ENCODE data around the gene SCARF1. TPM values are rescaled to one million over a fixed set of nuclear protein-coding genes. Genes with fewer than 3 reads are reported as not detected.
"Not testable (repeated sequence)": the region's sequence is repeated elsewhere in the genome, so short reads cannot be mapped to it uniquely, and the experiment has no call there.

SCARF1 gene
- total RNA-seq, 2 experiments from 2014 or later: 2.7 to 3.2 TPM

GRCh38 chr17:1661045-1661444, 15.5 kb upstream of the SCARF1 start:
- ChIA-PET CTCF (interaction anchor here (1.7 to 2.6 kb wide), 3 partner anchors 8 to 12 kb away, joined by 5 to 18 read pairs (median 11); partner anchors contain the start of gene RILP), POLR2A (interaction anchor here (1.2 to 1.8 kb wide), 2 partner anchors 9 to 17 kb away, joined by 4 to 9 read pairs; no protein-coding TSS in a partner anchor)
- Mint-ChIP-seq H3K4me3 (no peak overlapping the region), H3K27me3 (no peaks in the 10 kb centered on the region), H3K9me3 (no peaks in the 10 kb centered on the region), H3K4me1 (ENCODE audit: low read depth) (peaks cover 3% of the 10 kb centered on the region), H3K36me3 (peaks cover 61% of the 10 kb centered on the region), H3K27ac (no peak overlapping the region)
- no peak for DNase-seq
- intact Hi-C loops (cut with micrococcal nuclease): no loop called here

DNA sequence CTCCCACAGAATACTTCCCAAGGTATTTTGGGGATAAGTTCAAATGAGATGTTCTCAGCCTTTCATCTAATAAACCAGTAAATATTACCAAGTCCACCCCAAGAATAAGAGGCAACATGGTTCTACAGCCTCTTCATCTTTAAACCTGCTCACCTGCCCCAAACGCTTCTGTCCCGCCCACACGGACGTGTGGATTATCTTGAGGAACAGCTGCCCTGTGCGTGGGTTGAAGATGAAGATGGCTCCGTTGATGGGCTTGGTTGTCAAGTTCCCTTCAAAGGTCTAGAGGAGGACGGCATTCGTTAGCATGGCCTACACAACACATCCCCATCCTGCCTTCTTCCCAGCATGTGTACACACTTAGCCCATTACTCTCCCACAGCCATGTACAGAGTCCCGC, 12.6 kb upstream of the SCARF1 start:
- POLR2A ChIA-PET: no interaction called here
- no peaks in the 10 kb centered on the region for H3K9me3 Mint-ChIP-seq
- CTCF ChIA-PET: interaction anchor here (1.1 to 1.5 kb wide), 2 partner anchors 11 to 780 kb away, joined by 3 to 7 read pairs; no protein-coding TSS in a partner anchor
- peaks cover 76% of the 10 kb centered on the region for H3K36me3 Mint-ChIP-seq
- DNase-seq: no peak
- no peaks in the 10 kb centered on the region for H3K27me3 Mint-ChIP-seq
- peaks cover 1% of the 10 kb centered on the region for H3K4me1 Mint-ChIP-seq (ENCODE audit: low read depth)
- no peak overlapping the region for H3K27ac Mint-ChIP-seq
- no peak overlapping the region for H3K4me3 Mint-ChIP-seq
- intact Hi-C loops (cut with micrococcal nuclease): no loop called here

GRCh38 chr17:1653735-1654134, 8.2 kb upstream of the SCARF1 start:
- Mint-ChIP-seq H3K4me1 (ENCODE audit: low read depth) (peaks cover 6% of the 10 kb centered on the region), H3K27me3 (no peaks in the 10 kb centered on the region), H3K4me3 (no peak overlapping the region), H3K9me3 (no peaks in the 10 kb centered on the region), H3K27ac (no peak overlapping the region), H3K36me3 (peaks cover 61% of the 10 kb centered on the region)
- intact Hi-C loops (cut with micrococcal nuclease): no loop called here
- POLR2A ChIA-PET: no interaction called here
- no peak for DNase-seq
- CTCF ChIA-PET: no interaction called here

- H3K9me3 Mint-ChIP-seq; H3K27ac Mint-ChIP-seq; intact Hi-C loops (cut with micrococcal nuclease); H3K4me3 Mint-ChIP-seq; H3K27me3 Mint-ChIP-seq; H3K4me1 Mint-ChIP-seq (ENCODE audit: low read depth); DNase-seq: not testable (repeated sequence)
- CTCF ChIA-PET: interaction anchor here (2.2 kb wide), 1 partner anchor 17 kb away, joined by 11 read pairs; no protein-coding TSS in a partner anchor
- POLR2A ChIA-PET: interaction anchor here (0.6 to 1.9 kb wide), 3 partner anchors 8 to 31 kb away, joined by 3 to 9 read pairs (median 8); partner anchors contain the start of gene PRPF8
- peaks cover 52% of the 10 kb centered on the region for H3K36me3 Mint-ChIP-seq
Measured at GRCh38 chr17:1652794-1653193, 7.3 kb upstream of the SCARF1 start.

DNA sequence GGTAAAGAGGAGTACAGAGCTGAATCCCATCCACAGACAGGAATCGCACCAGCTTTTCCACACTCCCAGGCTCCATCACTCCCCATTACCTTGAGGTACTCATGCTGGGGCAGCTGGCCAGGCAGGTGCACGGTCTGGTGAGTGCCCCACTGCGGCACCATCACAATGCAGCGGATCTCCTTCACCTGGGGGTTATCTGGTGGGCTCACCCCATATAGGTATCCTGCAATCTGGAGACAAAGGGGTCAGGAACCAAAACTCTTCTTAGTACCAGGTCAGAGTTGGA, 6.0 kb upstream of the SCARF1 start:
- Mint-ChIP-seq H3K27ac (no peak overlapping the region), H3K9me3 (no peaks in the 10 kb centered on the region), H3K4me1 (ENCODE audit: low read depth) (peaks cover 11% of the 10 kb centered on the region), H3K27me3 (no peaks in the 10 kb centered on the region), H3K36me3 (peaks cover 42% of the 10 kb centered on the region), H3K4me3 (no peak overlapping the region)
- DNase-seq: no peak
- ChIA-PET POLR2A (interaction anchor here (1.0 to 1.9 kb wide), 3 partner anchors 9 to 32 kb away, joined by 3 to 9 read pairs (median 8); partner anchors contain the start of gene PRPF8), CTCF (interaction anchor here (1.0 to 2.2 kb wide), 2 partner anchors 19 to 77 kb away, joined by 3 to 11 read pairs; no protein-coding TSS in a partner anchor)
- intact Hi-C loops (cut with micrococcal nuclease): no loop called here

GRCh38 chr17:1650731-1651558, 5.4 kb upstream of the SCARF1 start:
- Mint-ChIP-seq H3K36me3 (peaks cover 37% of the 10 kb centered on the region), H3K9me3 (no peaks in the 10 kb centered on the region), H3K4me3 (no peak overlapping the region), H3K27ac (no peak overlapping the region), H3K27me3 (no peaks in the 10 kb centered on the region), H3K4me1 (ENCODE audit: low read depth) (peaks cover 11% of the 10 kb centered on the region)
- CTCF ChIA-PET: interaction anchor here (0.9 to 2.9 kb wide), 4 partner anchors 18 to 77 kb away, joined by 3 to 31 read pairs (median 8); no protein-coding TSS in a partner anchor
- POLR2A ChIA-PET: interaction anchor here (1.0 to 1.9 kb wide), 3 partner anchors 10 to 33 kb away, joined by 3 to 9 read pairs (median 8); partner anchors contain the start of gene PRPF8
- intact Hi-C loops (cut with micrococcal nuclease): no loop called here
- DNase-seq: no peak

GRCh38 chr17:1649844-1650501, 4.4 kb upstream of the SCARF1 start, which contains the start of gene RILP:
Gene RILP (minus strand): TSS chr17:1649866. CDS start chr17:1649804, 62 bp downstream.
- intact Hi-C loops (cut with micrococcal nuclease): loop anchor here (2.0 to 10.0 kb wide), 3 partner anchors 35 to 385 kb away; partner anchors contain the start of genes DPH1 and PRPF8
- Mint-ChIP-seq H3K27me3 (no peaks in the 10 kb centered on the region), H3K36me3 (peaks cover 32% of the 10 kb centered on the region), H3K4me1 (ENCODE audit: low read depth) (peaks cover 18% of the 10 kb centered on the region), H3K9me3 (no peaks in the 10 kb centered on the region), H3K27ac (peak within 1 kb of the TSS; percentile 42), H3K4me3 (peak within 1 kb of the TSS; percentile 54)
- CTCF ChIA-PET: interaction anchor here (0.7 to 2.9 kb wide), 21 partner anchors 11 to 407 kb away, joined by 3 to 31 read pairs (median 5); partner anchors contain the start of genes INPP5K, PITPNA, RTN4RL1 and SLC43A2
- POLR2A ChIA-PET: interaction anchor here (0.5 to 2.1 kb wide), 8 partner anchors 16 to 300 kb away, joined by 3 to 9 read pairs (median 4); partner anchors contain the start of genes INPP5K and PRPF8
- no peak for DNase-seq

DNA sequence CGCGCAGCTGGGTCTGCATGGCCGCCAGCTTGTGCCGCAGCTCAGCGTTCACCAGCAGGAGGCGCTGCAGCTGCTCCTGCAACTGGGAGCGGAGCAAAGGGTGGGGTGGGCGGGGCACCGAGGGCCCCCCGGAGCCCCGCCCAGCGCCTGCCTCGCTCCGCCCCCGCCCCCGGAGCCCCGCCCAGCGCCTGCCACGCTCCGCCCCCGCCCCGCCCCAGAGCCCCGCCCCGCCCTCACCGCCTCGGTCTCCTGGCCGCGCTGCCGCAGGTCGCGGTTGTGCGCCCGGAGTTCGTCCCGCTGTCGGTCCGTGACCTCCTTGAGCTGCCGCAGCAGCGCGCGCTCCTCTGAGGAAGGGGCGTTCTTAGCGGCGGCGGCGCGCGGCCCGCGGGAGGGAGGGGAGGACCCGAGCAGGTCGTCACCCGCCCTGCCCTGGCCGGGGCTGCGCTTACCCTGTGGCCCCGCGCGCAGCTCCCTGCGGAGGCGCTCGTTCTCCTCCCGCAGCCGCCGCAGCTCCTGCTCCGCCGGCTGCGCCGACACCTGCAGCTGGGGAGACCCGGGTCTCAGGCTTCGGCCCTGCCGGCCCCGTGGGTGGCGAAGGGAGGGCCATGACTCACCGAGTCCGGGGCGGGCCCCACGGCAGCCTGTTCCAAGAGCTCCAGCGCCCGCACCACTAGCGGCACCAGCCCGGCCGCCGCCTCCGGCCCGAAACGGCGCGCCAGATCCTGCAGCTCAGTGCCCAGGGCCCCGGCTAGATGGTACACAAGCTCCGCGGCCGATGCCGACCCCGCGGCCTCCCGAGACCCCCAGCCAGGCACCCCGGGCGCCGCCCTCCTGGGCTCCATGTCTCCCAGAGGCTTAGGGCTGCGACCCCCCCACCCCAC, 3.7 kb upstream of the SCARF1 start:
- H3K4me3 Mint-ChIP-seq: peak overlapping the region; percentile 54
- intact Hi-C loops (cut with micrococcal nuclease): loop anchor here (2.0 to 10.0 kb wide), 3 partner anchors 36 to 386 kb away; partner anchors contain the start of genes DPH1 and PRPF8
- H3K36me3 Mint-ChIP-seq: peaks cover 28% of the 10 kb centered on the region
- DNase-seq: peak; percentile 95
- H3K27me3 Mint-ChIP-seq: no peaks in the 10 kb centered on the region
- no peaks in the 10 kb centered on the region for H3K9me3 Mint-ChIP-seq
- H3K4me1 Mint-ChIP-seq (ENCODE audit: low read depth): peaks cover 26% of the 10 kb centered on the region
- ChIA-PET CTCF (interaction anchor here (0.7 to 2.9 kb wide), 34 partner anchors 12 to 689 kb away, joined by 3 to 31 read pairs (median 4); partner anchors contain the start of genes INPP5K, PITPNA, PRPF8 and RPA1), POLR2A (interaction anchor here (0.5 to 2.1 kb wide), 7 partner anchors 16 to 299 kb away, joined by 3 to 9 read pairs (median 4); partner anchors contain the start of genes INPP5K and PRPF8)
- H3K27ac Mint-ChIP-seq: no peak overlapping the region

- H3K27ac Mint-ChIP-seq: no peak overlapping the region
Measured at GRCh38 chr17:1648173-1648962, 2.8 kb upstream of the SCARF1 start.

DNA sequence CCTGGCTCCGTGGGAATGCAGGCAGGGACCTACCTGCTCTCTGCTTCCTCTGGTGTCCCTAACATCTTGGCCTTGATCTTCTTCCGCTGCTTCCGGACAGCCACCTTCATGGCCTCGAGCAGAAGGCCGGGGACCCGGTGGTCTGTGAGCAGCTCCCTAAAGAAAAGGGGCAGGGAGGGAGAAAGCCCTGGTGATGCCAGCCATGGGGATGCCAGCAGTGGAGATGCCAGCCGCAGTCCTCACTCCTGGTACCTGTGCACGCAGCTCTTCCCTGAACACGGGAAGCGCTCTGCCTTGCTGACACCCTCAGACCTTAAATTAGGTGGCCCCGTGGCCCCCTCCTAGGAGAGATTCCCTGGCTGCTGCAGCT, 2.3 kb upstream of the SCARF1 start:
- no peak overlapping the region for H3K27ac Mint-ChIP-seq
- H3K4me1 Mint-ChIP-seq (ENCODE audit: low read depth): peaks cover 29% of the 10 kb centered on the region
- H3K9me3 Mint-ChIP-seq: no peaks in the 10 kb centered on the region
- DNase-seq: no peak
- ChIA-PET CTCF (interaction anchor here (0.9 to 2.9 kb wide), 12 partner anchors 11 to 223 kb away, joined by 3 to 31 read pairs (median 4); partner anchors contain the start of genes INPP5K, RPA1, SLC43A2 and SMYD4), POLR2A (interaction anchor here (0.8 to 2.0 kb wide), 2 partner anchors 36 to 69 kb away, joined by 3 to 9 read pairs; no protein-coding TSS in a partner anchor)
- H3K4me3 Mint-ChIP-seq: no peak overlapping the region
- no peaks in the 10 kb centered on the region for H3K27me3 Mint-ChIP-seq
- peaks cover 14% of the 10 kb centered on the region for H3K36me3 Mint-ChIP-seq
- intact Hi-C loops (cut with micrococcal nuclease): loop anchor here (2.0 to 10.0 kb wide), 3 partner anchors 37 to 387 kb away; partner anchors contain the start of genes DPH1 and PRPF8

More at GRCh38 chr17:1648173-1648962, 2.8 kb upstream of the SCARF1 start:
- Mint-ChIP-seq H3K27me3 (no peaks in the 10 kb centered on the region), H3K9me3 (no peaks in the 10 kb centered on the region), H3K36me3 (peaks cover 20% of the 10 kb centered on the region), H3K4me3 (peak overlapping the region; percentile 54), H3K4me1 (ENCODE audit: low read depth) (peaks cover 29% of the 10 kb centered on the region)
- ChIA-PET POLR2A (interaction anchor here (0.8 to 2.1 kb wide), 4 partner anchors 35 to 132 kb away, joined by 3 to 9 read pairs (median 6); partner anchors contain the start of genes INPP5K and PRPF8), CTCF (interaction anchor here (0.8 to 2.9 kb wide), 32 partner anchors 11 to 690 kb away, joined by 3 to 31 read pairs (median 4); partner anchors contain the start of genes INPP5K, PITPNA, PRPF8 and RPA1)
- DNase-seq: no peak
- intact Hi-C loops (cut with micrococcal nuclease): loop anchor here (2.0 to 10.0 kb wide), 3 partner anchors 36 to 386 kb away; partner anchors contain the start of genes DPH1 and PRPF8

Measured in activated CD4-positive, alpha-beta memory T cell treated with anti-CD3 and anti-CD28 coated beads for 36 hours (primary cell).